PFSK-1 (cell line): ENCODE measurements around the gene TTC21A.

Source experiments
- FOXP2 ChIP-seq: optimal IDR thresholded peaks from 2 replicates; pipeline ENCODE3; 2011; ENCODE audit warnings: borderline replicate concordance, control low read depth, inconsistent platforms; ENCODE audit not compliant: insufficient read depth; ENCODE audit errors: extremely low read length, extremely low read depth
- POLR2AphosphoS5 ChIP-seq: IDR thresholded peaks from 2 replicates; pipeline ENCODE4 v1.6.1; 2012; ENCODE audit warnings: low read depth, mild to moderate bottlenecking, control low read depth, low read length, moderate library complexity
- REST ChIP-seq, 2 experiments: IDR thresholded peaks; 2 replicates each; pipeline versions ENCODE4 v1.6.1 to v1.8.0; 2011 to 2012; ENCODE audit warnings: low read depth in 2 of 2, low read length in 2 of 2, control low read depth in 1 of 2, inconsistent platforms in 1 of 2, mild to moderate bottlenecking in 1 of 2, moderate library complexity in 1 of 2; ENCODE audit not compliant: insufficient read depth in 1 of 2
- SIN3A ChIP-seq: IDR thresholded peaks from 2 replicates; pipeline ENCODE4 v1.6.1; 2012; ENCODE audit warnings: mild to moderate bottlenecking, low read length, moderate library complexity, borderline replicate concordance; ENCODE audit not compliant: insufficient read depth
- TAF1 ChIP-seq: IDR thresholded peaks from 2 replicates; pipeline ENCODE4 v1.6.1; 2012; ENCODE audit warnings: low read length, control low read depth, borderline replicate concordance; ENCODE audit not compliant: insufficient read depth

The TTC21A gene

GRCh38 chr3:39147711-39148434 lies 40.4 kb downstream of the TTC21A start:
- TF ChIP-seq FOXP2 (no peak), SIN3A (no peak), TAF1 (no peak), REST (IDR thresholded peaks at IDR 0.05; ENCODE audit: insufficient read depth in 1 of 2, low read depth in 2 of 2, low read length in 2 of 2) (no peak)

- TF ChIP-seq SIN3A (no peak), REST (IDR thresholded peaks at IDR 0.05; ENCODE audit: insufficient read depth in 1 of 2, low read depth in 2 of 2, low read length in 2 of 2) (no peak), POLR2AphosphoS5 (no peak), FOXP2 (no peak), TAF1 (no peak)
Observed at GRCh38 chr3:39148435-39149058, 41.1 kb downstream of the TTC21A start.

GRCh38 chr3:39149059-39149455 lies 41.6 kb downstream of the TTC21A start:
- TF ChIP-seq POLR2AphosphoS5 (no peak), SIN3A (no peak), FOXP2 (no peak), TAF1 (no peak), REST (IDR thresholded peaks at IDR 0.05; ENCODE audit: insufficient read depth in 1 of 2, low read depth in 2 of 2, low read length in 2 of 2) (no peak)

- no peak for TF ChIP-seq FOXP2
- no peak for TF ChIP-seq POLR2AphosphoS5
- no peak for TF ChIP-seq TAF1
- TF ChIP-seq SIN3A, result no peak
- TF ChIP-seq REST (IDR thresholded peaks at IDR 0.05; ENCODE audit: insufficient read depth in 1 of 2, low read depth in 2 of 2, low read length in 2 of 2), result no peak
Observed at GRCh38 chr3:39149498-39150147, 42.1 kb downstream of the TTC21A start.
